Kidney epithelial cell (primary cell): ENCODE results near the gene ZNF557. TPM values are rescaled to one million over a fixed set of nuclear protein-coding genes. Genes with fewer than 3 reads are reported as not detected.
A peak's percentile ranks its signal among the peaks of the same experiment; 100 is the strongest.
"Not testable (repeated sequence)": the region's sequence is repeated elsewhere in the genome, so short reads cannot be mapped to it uniquely, and the experiment has no call there.

Experiments used
- DNase-seq: peaks from one replicate; pipeline ENCODE4 v3.0.0-alpha.2; 2010; ENCODE audit warnings: low read depth
- H3K27me3 ChIP-seq: 2 replicates; pipeline ENCODE4 v1.6.0; 2011; ENCODE audit warnings: low read length; ENCODE audit not compliant: control insufficient read depth, insufficient read depth
- H3K36me3 ChIP-seq: 2 replicates; pipeline ENCODE4 v1.5.1; 2011; ENCODE audit warnings: low read length; ENCODE audit not compliant: control insufficient read depth, insufficient read depth
- H3K4me3 ChIP-seq: 2 replicates; pipeline ENCODE4 v1.5.1; 2011; ENCODE audit warnings: low read depth, mild to moderate bottlenecking, control low read depth, low read length
- CTCF ChIP-seq: IDR thresholded peaks from 2 replicates; pipeline ENCODE4 v1.5.1; 2011; ENCODE audit warnings: mild to moderate bottlenecking, moderate library complexity, low read length, control low read depth, inconsistent platforms; ENCODE audit not compliant: insufficient read depth, poor library complexity, severe bottlenecking
- total RNA-seq: library from RNA; depleted of rRNA; stranded (reverse); fragments of >200 nt; gene quantifications from 2 replicates; pipeline ENCODE4 v1.2.3, GENCODE V29; 2015

Gene ZNF557
- total RNA-seq, 1 donor from 2014 or later, result 10.9 TPM

GRCh38 chr19:7059977-7060376 is 9.5 kb upstream of the ZNF557 start:
- H3K4me3 ChIP-seq, H3K27me3 ChIP-seq, DNase-seq, H3K36me3 ChIP-seq: not testable (repeated sequence)

- no peak for DNase-seq
- Histone ChIP-seq H3K27me3 (no peaks in the 10 kb centered on the region), H3K4me3 (no peak overlapping the region), H3K36me3 (no peaks in the 10 kb centered on the region)
- TF ChIP-seq CTCF, result no peak
Measured at GRCh38 chr19:7063339-7063738, 6.2 kb upstream of the ZNF557 start.

- no peak for DNase-seq
- no peaks in the 10 kb centered on the region for H3K27me3 ChIP-seq
- TF ChIP-seq CTCF, result no peak
- H3K4me3 ChIP-seq, result no peak overlapping the region
- no peaks in the 10 kb centered on the region for H3K36me3 ChIP-seq
Measured at GRCh38 chr19:7063764-7064418, 5.6 kb upstream of the ZNF557 start.

GRCh38 chr19:7067122-7067521 is 2.4 kb upstream of the ZNF557 start:
- DNase-seq, H3K27me3 ChIP-seq, H3K4me3 ChIP-seq, H3K36me3 ChIP-seq: not testable (repeated sequence)
- peak; percentile 22 for TF ChIP-seq CTCF

GRCh38 chr19:7067716-7068115 is 1.8 kb upstream of the ZNF557 start:
- Histone ChIP-seq H3K4me3 (no peak overlapping the region), H3K36me3 (peaks cover 1% of the 10 kb centered on the region), H3K27me3 (no peaks in the 10 kb centered on the region)
- TF ChIP-seq CTCF, result no peak
- no peak for DNase-seq

- H3K27me3 ChIP-seq, result no peaks in the 10 kb centered on the region
- TF ChIP-seq CTCF, result no peak
- peaks cover 1% of the 10 kb centered on the region for H3K36me3 ChIP-seq
- DNase-seq, result no peak
- H3K4me3 ChIP-seq, result no peak overlapping the region
Measured at GRCh38 chr19:7068599-7068998, 904 bp upstream of the ZNF557 start.
